SK-N-SH treated with all-trans-retinoic acid at 6 μM for 48 hours (cell line): ENCODE measurements around the gene GJA3.

Source experiments
- CREB5 ChIP-seq: fragments of 250-450 bp; sonication (Bioruptor Pico); IDR thresholded peaks from 2 replicates; pipeline ENCODE4 v1.5.1; 2020; ENCODE audit warnings: low read depth, mild to moderate bottlenecking, moderate library complexity
- CSRNP3 ChIP-seq: fragments of 250-450 bp; sonication (Bioruptor Pico); IDR thresholded peaks from 2 replicates; pipeline ENCODE4 v1.5.1; 2021; ENCODE audit warnings: mild to moderate bottlenecking, moderate library complexity
- PATZ1 ChIP-seq: fragments of 250-450 bp; sonication (Bioruptor Pico); IDR thresholded peaks from 2 replicates; pipeline ENCODE4 v1.8.0; 2020; ENCODE audit warnings: mild to moderate bottlenecking, moderate library complexity, borderline replicate concordance
- ZFP30 ChIP-seq: fragments of 450-650 bp; formaldehyde crosslinking; IDR thresholded peaks from 2 replicates; pipeline ENCODE4 v1.5.0; 2022; ENCODE audit warnings: mild to moderate bottlenecking, moderate library complexity

GRCh38 chr13:20129076-20129475 is 31.8 kb downstream of the GJA3 start:
- TF ChIP-seq PATZ1 (CRISPR knock-in tag) (no peak), CSRNP3 (CRISPR knock-in tag) (no peak), ZFP30 (CRISPR knock-in tag) (no peak), CREB5 (no peak)
